Measurements from ENCODE around the gene HEXIM1.

HEXIM1 gene

GRCh38 chr17:45130681-45131615 is 17.3 kb upstream of the HEXIM1 start:
- DNase-seq, result no peak

GRCh38 chr17:45131616-45132319 is 16.5 kb upstream of the HEXIM1 start:
- DNase-seq, result peak; percentile 21

- no peak for DNase-seq
These were observed 16.0 kb upstream of the HEXIM1 start, which contains the start of gene PLCD3 for GRCh38 chr17:45132320-45132571. Gene PLCD3 (minus strand): TSS chr17:45132515. CDS start chr17:45132410, 105 bp downstream.

GRCh38 chr17:45132572-45133463 is 15.5 kb upstream of the HEXIM1 start:
- DNase-seq, result peak; percentile 65

GRCh38 chr17:45135192-45135977 is 12.9 kb upstream of the HEXIM1 start, which contains the start of gene ACBD4:
Gene ACBD4 (plus strand): TSS chr17:45135687. CDS start chr17:45136145, 458 bp downstream.
- peak; percentile 95 for DNase-seq

GRCh38 chr17:45135978-45136791 is 12.1 kb upstream of the HEXIM1 start:
- DNase-seq, result no peak

GRCh38 chr17:45136846-45137560 is 11.3 kb upstream of the HEXIM1 start:
- DNase-seq, result no peak

GRCh38 chr17:45137561-45138305 is 10.5 kb upstream of the HEXIM1 start:
- no peak for DNase-seq

- no peak for DNase-seq
These were observed 9.3 kb upstream of the HEXIM1 start for GRCh38 chr17:45138911-45139532.

- no peak for DNase-seq
These were observed 8.7 kb upstream of the HEXIM1 start for GRCh38 chr17:45139533-45139920.

- no peak for DNase-seq
These were observed 5.1 kb upstream of the HEXIM1 start for GRCh38 chr17:45143094-45143670.

- DNase-seq, result no peak
These were observed 4.5 kb upstream of the HEXIM1 start for GRCh38 chr17:45143767-45144198.

GRCh38 chr17:45144199-45145034 is 3.9 kb upstream of the HEXIM1 start:
- DNase-seq, result no peak

- no peak for DNase-seq
These were observed 3.3 kb upstream of the HEXIM1 start for GRCh38 chr17:45145035-45145389.

GRCh38 chr17:45146166-45146565 is 2.1 kb upstream of the HEXIM1 start:
- no peak for DNase-seq

GRCh38 chr17:45146592-45146889 is 1.7 kb upstream of the HEXIM1 start:
- no peak for DNase-seq

GRCh38 chr17:45146890-45147580 is 1.2 kb upstream of the HEXIM1 start:
- DNase-seq, result no peak

Data from activated effector memory CD4-positive, alpha-beta T cell treated with Interleukin-2 at 50 U/mL for 16 hours (primary cell).